CD4-positive, CD25-positive, alpha-beta regulatory T cell (primary cell): ENCODE data around the gene FRRS1L. TPM values are rescaled to one million over a fixed set of nuclear protein-coding genes. Genes with fewer than 3 reads are reported as not detected.

Experiments
- ATAC-seq, 2 donors: fragments of 150-1000 bp; cut with Tn5 transposase; one replicate each; pipeline ENCODE4 v1.10.0; 2021; ENCODE audit warnings: low read depth in 2 of 2, moderate number of reproducible peaks in 2 of 2, moderate library complexity in 1 of 2
- DNase-seq, 3 donors: peaks; one replicate each; pipeline versions ENCODE4 v3.0.0 to v3.0.0-alpha.2; 2012 to 2022; ENCODE audit warnings: mixed read lengths in 1 of 3
- H3K27ac ChIP-seq: one replicate; pipeline ENCODE4 v1.7.0; 2013; ENCODE audit warnings: mild to moderate bottlenecking, low read length; ENCODE audit not compliant: insufficient read depth, poor library complexity, severe bottlenecking
- H3K27me3 ChIP-seq: one replicate; pipeline ENCODE4 v1.7.0; 2013; ENCODE audit warnings: low read length; ENCODE audit not compliant: control insufficient read depth, insufficient read depth
- H3K36me3 ChIP-seq: one replicate; pipeline ENCODE4 v1.7.0; 2013; ENCODE audit warnings: mild to moderate bottlenecking, low read length, moderate library complexity; ENCODE audit not compliant: control insufficient read depth, insufficient read depth
- H3K4me1 ChIP-seq: 2 replicates; pipeline ENCODE4 v1.7.0; 2013; ENCODE audit warnings: mild to moderate bottlenecking, low read length; ENCODE audit not compliant: insufficient read depth, control insufficient read depth, poor library complexity, severe bottlenecking
- H3K4me3 ChIP-seq: one replicate; pipeline ENCODE4 v1.7.0; 2013; ENCODE audit warnings: low read depth, mild to moderate bottlenecking, low read length, moderate library complexity
- H3K9me3 ChIP-seq, 2 experiments: 1 replicate in 1 of 2; 2 replicates in 1 of 2; pipeline ENCODE4 v1.7.0; 2013; ENCODE audit warnings: low read length in 2 of 2, mild to moderate bottlenecking in 1 of 2, moderate library complexity in 1 of 2; ENCODE audit not compliant: control insufficient read depth in 2 of 2
- H3K27ac Mint-ChIP-seq, 3 donors: one replicate each; pipeline ENCODE4 v1.8.0; 2020 to 2022; ENCODE audit warnings: mild to moderate bottlenecking in 3 of 3, mixed read lengths in 3 of 3, moderate library complexity in 2 of 3
- H3K27me3 Mint-ChIP-seq: one replicate; pipeline ENCODE4 v1.8.0; 2022; ENCODE audit warnings: mild to moderate bottlenecking, mixed read lengths
- H3K36me3 Mint-ChIP-seq: one replicate; pipeline ENCODE4 v1.8.0; 2020; ENCODE audit warnings: mixed read lengths
- H3K4me1 Mint-ChIP-seq, 4 donors: one replicate each; pipeline ENCODE4 v1.8.0; 2020 to 2022; ENCODE audit warnings: mixed read lengths in 4 of 4, mild to moderate bottlenecking in 1 of 4
- H3K4me3 Mint-ChIP-seq, 4 donors: one replicate each; pipeline ENCODE4 v1.8.0; 2020 to 2022; ENCODE audit warnings: mild to moderate bottlenecking in 4 of 4, mixed read lengths in 4 of 4, moderate library complexity in 3 of 4
- H3K9me3 Mint-ChIP-seq, 7 donors: one replicate each; pipeline ENCODE4 v1.8.0; 2020 to 2022; ENCODE audit warnings: mixed read lengths in 7 of 7, mild to moderate bottlenecking in 3 of 7, moderate library complexity in 2 of 7
- polyA plus RNA-seq, 4 donors: library from polyadenylated mRNA; unstranded; fragments of 300-500 nt; fragmentation: Illumina TruSeq; gene quantifications; one replicate each; pipeline ENCODE4 v1.2.3, GENCODE V29; 2021
- total RNA-seq: library from RNA; stranded (reverse); gene quantifications from one replicate; pipeline ENCODE4 v1.2.3, GENCODE V29; 2022

The FRRS1L gene
- total and polyA plus RNA-seq, 5 donors from 2014 or later: not detected

DNA sequence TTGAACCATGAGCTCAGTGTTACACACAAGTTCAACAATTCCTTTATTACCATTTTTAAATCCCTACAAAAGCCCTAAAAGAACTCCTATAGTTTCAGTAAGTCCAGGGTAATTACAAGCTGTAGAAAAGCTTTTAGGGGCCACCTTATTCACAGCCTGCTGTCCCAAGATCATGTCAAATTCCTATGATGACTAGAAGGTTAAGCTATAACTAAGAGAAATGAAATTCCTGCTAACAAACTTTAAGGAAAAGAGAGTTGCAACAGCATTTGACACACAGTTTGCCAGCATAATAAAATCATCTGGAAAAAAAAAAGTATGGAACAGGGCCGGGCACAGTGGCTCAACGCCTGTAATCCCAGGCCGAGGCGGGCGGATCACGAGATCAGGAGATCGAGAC, 78.8 kb downstream of the FRRS1L start:
- peaks cover 5 to 30% (median 16%) of the 10 kb centered on the region in 4 donors for H3K4me1 Mint-ChIP-seq
- Histone ChIP-seq H3K4me1 (peaks cover 3% of the 10 kb centered on the region), H3K27me3 (no peaks in the 10 kb centered on the region), H3K36me3 (peaks cover 85% of the 10 kb centered on the region), H3K27ac (no peak overlapping the region), H3K9me3 (no peaks in the 10 kb centered on the region), H3K4me3 (no peak overlapping the region)
- H3K9me3 Mint-ChIP-seq: no peaks in the 10 kb centered on the region
- H3K36me3 Mint-ChIP-seq: peaks cover 56% of the 10 kb centered on the region
- H3K27ac Mint-ChIP-seq: peak overlapping the region; percentile 9 to 43 (median 23)
- no peak overlapping the region for H3K4me3 Mint-ChIP-seq
- DNase-seq (no peak), ATAC-seq (no peak)
- no peaks in the 10 kb centered on the region for H3K27me3 Mint-ChIP-seq

GRCh38 chr9:109087795-109088194, 79.3 kb downstream of the FRRS1L start:
- Mint-ChIP-seq H3K27ac (peak overlapping the region; percentile 9 to 43 (median 23)), H3K9me3 (no peaks in the 10 kb centered on the region), H3K4me1 (peaks cover 5 to 29% (median 13%) of the 10 kb centered on the region in 4 donors), H3K4me3 (no peak overlapping the region), H3K27me3 (no peaks in the 10 kb centered on the region), H3K36me3 (peaks cover 56% of the 10 kb centered on the region)
- ATAC-seq (no peak), DNase-seq (no peak)
- Histone ChIP-seq H3K4me3 (no peak overlapping the region), H3K9me3 (no peaks in the 10 kb centered on the region), H3K36me3 (peaks cover 84% of the 10 kb centered on the region), H3K27me3 (no peaks in the 10 kb centered on the region), H3K4me1 (peaks cover 3% of the 10 kb centered on the region), H3K27ac (no peak overlapping the region)

DNA sequence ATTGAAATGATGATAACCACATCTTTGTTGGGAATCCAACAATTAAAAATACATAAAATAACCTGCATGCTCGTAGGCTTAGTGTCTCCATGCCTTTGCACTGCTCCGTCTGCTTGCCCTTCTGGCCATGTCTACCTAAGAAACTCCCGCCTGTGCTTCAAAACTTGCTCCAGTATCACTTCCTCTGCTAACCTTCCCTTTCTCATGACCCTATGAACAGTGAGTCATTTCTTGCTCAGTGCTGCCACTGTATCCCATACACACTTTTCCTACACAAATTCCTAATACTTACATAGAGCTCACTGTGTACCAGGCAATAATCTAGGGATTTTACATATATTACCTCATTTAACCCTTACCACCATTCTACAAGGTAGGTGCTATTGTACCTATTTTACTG, 80.8 kb downstream of the FRRS1L start:
- Histone ChIP-seq H3K27me3 (no peaks in the 10 kb centered on the region), H3K36me3 (peaks cover 82% of the 10 kb centered on the region), H3K27ac (no peak overlapping the region), H3K4me3 (no peak overlapping the region), H3K4me1 (no peaks in the 10 kb centered on the region), H3K9me3 (no peaks in the 10 kb centered on the region)
- Mint-ChIP-seq H3K4me1 (peaks cover 3 to 27% (median 11%) of the 10 kb centered on the region in 4 donors), H3K36me3 (peaks cover 47% of the 10 kb centered on the region), H3K9me3 (no peaks in the 10 kb centered on the region), H3K27me3 (no peaks in the 10 kb centered on the region), H3K4me3 (no peak overlapping the region), H3K27ac (no peak overlapping the region)
- no peak for DNase-seq
- ATAC-seq: no peak

DNA sequence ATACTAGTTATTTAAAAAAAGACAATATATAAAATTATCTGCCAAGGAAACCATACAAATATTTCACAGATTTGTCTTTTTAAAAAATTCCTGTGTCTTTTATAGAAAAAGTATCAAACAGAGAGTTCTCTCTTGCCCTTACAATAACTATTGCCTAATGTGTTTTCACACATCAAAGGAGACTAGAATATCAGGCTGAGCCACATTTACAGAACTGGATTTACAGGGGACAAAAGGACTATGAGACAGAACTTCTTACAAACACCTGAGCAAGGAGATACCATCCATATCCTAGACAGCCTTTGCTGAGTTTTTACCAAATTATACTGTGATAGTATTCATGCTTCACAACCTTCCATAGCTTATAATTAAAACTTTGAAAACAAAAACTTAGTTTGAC, 81.5 kb downstream of the FRRS1L start:
- H3K9me3 ChIP-seq: no peaks in the 10 kb centered on the region
- no peaks in the 10 kb centered on the region for H3K27me3 ChIP-seq
- Mint-ChIP-seq H3K27me3 (no peaks in the 10 kb centered on the region), H3K9me3 (no peaks in the 10 kb centered on the region), H3K36me3 (peaks cover 48% of the 10 kb centered on the region), H3K27ac (peak overlapping the region in 2 of 3 donors; percentile 0 to 29), H3K4me1 (peaks cover 5 to 25% (median 12%) of the 10 kb centered on the region in 4 donors), H3K4me3 (no peak overlapping the region)
- DNase-seq (no peak), ATAC-seq (no peak)
- no peak overlapping the region for H3K4me3 ChIP-seq
- no peak overlapping the region for H3K27ac ChIP-seq
- peaks cover 77% of the 10 kb centered on the region for H3K36me3 ChIP-seq
- no peaks in the 10 kb centered on the region for H3K4me1 ChIP-seq

DNA sequence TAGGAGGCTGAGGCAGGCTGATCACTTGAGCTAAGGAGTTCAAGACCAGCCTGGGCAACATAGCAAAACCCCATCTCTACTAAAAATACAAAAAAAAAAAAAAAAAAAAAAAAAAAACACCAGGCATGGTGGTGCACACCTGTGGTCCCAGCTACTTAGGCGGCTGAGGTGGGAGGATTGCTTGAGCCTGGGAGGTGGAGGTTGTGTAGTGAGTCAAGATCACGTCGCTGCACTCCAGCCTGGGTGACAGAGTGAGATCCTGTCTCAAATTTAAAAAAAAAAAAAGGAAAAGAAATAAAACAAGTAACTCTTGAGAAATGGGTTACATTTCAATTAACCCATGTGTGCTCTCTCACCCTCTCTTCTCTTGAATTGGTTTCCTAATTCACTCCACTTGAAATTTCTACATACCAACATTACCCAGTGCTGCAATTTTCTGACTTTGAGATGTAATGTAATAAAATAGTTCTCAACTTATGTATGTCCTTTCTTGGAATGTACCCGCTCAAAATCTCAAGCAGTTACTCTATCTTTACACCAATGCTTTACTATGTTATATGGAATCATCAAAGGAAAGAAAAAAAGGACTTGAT, 83.1 kb downstream of the FRRS1L start:
- H3K4me3 ChIP-seq: no peak overlapping the region
- Mint-ChIP-seq H3K27ac (no peak overlapping the region), H3K9me3 (no peaks in the 10 kb centered on the region), H3K4me1 (peaks cover 5 to 24% (median 14%) of the 10 kb centered on the region in 4 donors), H3K36me3 (peaks cover 57% of the 10 kb centered on the region), H3K4me3 (no peak overlapping the region), H3K27me3 (no peaks in the 10 kb centered on the region)
- H3K36me3 ChIP-seq: peaks cover 80% of the 10 kb centered on the region
- no peak overlapping the region for H3K27ac ChIP-seq
- no peaks in the 10 kb centered on the region for H3K9me3 ChIP-seq
- ATAC-seq (no peak), DNase-seq (no peak)
- H3K27me3 ChIP-seq: no peaks in the 10 kb centered on the region
- no peaks in the 10 kb centered on the region for H3K4me1 ChIP-seq

GRCh38 chr9:109083141-109083540, 83.9 kb downstream of the FRRS1L start:
- peaks cover 81% of the 10 kb centered on the region for H3K36me3 ChIP-seq
- H3K4me3 Mint-ChIP-seq: no peak overlapping the region
- H3K27me3 ChIP-seq: no peaks in the 10 kb centered on the region
- no peaks in the 10 kb centered on the region for H3K27me3 Mint-ChIP-seq
- no peaks in the 10 kb centered on the region for H3K9me3 Mint-ChIP-seq
- DNase-seq (no peak), ATAC-seq (no peak)
- H3K4me3 ChIP-seq: no peak overlapping the region
- peaks cover 58% of the 10 kb centered on the region for H3K36me3 Mint-ChIP-seq
- H3K27ac Mint-ChIP-seq: peak overlapping the region in 1 of 3 donors; percentile 58
- H3K27ac ChIP-seq: no peak overlapping the region
- no peaks in the 10 kb centered on the region for H3K9me3 ChIP-seq
- peaks cover 5 to 20% (median 14%) of the 10 kb centered on the region in 4 donors for H3K4me1 Mint-ChIP-seq
- H3K4me1 ChIP-seq: no peaks in the 10 kb centered on the region

DNA sequence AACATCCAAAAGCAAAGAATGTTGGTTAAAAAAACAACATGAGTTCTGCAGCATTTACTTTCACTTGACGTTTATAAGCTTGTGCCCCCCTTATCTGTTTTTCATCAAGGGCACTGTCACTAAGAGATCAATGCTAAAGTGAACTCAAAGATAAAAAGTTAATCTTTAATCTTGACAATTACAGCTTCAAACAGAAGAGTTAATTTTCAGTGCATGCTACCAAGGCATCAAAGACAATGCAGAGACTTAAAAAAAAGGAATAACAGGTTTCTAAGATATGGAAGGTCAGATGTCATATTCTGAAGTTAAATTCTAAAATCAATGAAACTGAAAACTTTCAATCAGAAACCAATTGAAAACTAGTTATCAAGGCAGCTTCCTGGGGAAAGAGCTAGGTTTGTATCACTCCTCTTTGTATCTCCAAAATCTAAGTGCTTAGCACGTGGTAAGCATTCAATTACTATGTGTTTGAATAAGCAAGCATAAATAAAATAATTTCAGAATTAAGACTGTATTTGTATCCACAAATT, 84.9 kb downstream of the FRRS1L start:
- no peak for DNase-seq
- H3K4me1 Mint-ChIP-seq: peaks cover 5 to 19% (median 13%) of the 10 kb centered on the region in 4 donors
- H3K9me3 Mint-ChIP-seq: no peaks in the 10 kb centered on the region
- Histone ChIP-seq H3K36me3 (peaks cover 78% of the 10 kb centered on the region), H3K9me3 (no peaks in the 10 kb centered on the region), H3K27me3 (no peaks in the 10 kb centered on the region), H3K4me3 (no peak overlapping the region), H3K27ac (no peak overlapping the region), H3K4me1 (no peaks in the 10 kb centered on the region)
- no peak overlapping the region for H3K4me3 Mint-ChIP-seq
- peaks cover 60% of the 10 kb centered on the region for H3K36me3 Mint-ChIP-seq
- no peak for ATAC-seq
- no peaks in the 10 kb centered on the region for H3K27me3 Mint-ChIP-seq
- H3K27ac Mint-ChIP-seq: peak overlapping the region in 1 of 3 donors; percentile 37
